ENCODE results near the gene PODNL1. TPM values are rescaled to one million over a fixed set of nuclear protein-coding genes. Genes with fewer than 3 reads are reported as not detected.

PODNL1 gene
- total RNA-seq, 1 experiment from 2014 or later: not detected

DNA sequence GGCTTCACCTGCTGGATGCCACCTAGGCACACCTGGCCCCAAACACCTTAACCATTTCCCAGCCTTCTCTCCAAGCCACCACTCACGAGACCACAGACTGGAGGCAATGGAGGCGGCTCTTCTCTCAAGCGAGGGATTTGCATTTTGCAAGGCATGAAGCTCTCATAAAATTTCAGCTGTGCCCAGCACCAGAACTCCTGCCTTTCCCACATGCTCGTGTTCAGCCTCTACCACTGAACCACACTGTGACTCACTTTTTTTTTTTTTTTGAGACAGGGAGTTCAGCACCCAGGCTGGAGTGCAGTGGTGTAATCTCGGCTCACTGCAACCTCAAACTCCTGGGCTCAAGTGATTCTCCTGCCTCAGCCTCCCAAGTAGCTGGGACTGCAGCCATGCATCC is 50.7 kb downstream of the PODNL1 start:
- no peaks in the 10 kb centered on the region for H3K36me3 ChIP-seq (ENCODE audit: control insufficient read depth, insufficient read depth, low read length)
- no peaks in the 10 kb centered on the region for H3K27me3 ChIP-seq (replicated peaks; ENCODE audit: control insufficient read depth, insufficient read depth, low read length)
- no peaks in the 10 kb centered on the region for H3K27me3 Mint-ChIP-seq (ENCODE audit: insufficient read depth, unreplicated experiment)
- peaks cover 6% of the 10 kb centered on the region for H3K36me3 Mint-ChIP-seq (ENCODE audit: insufficient read depth, unreplicated experiment)
- no TSS peak for BruUV-seq (replicated peaks)
- POLR2A ChIA-PET: no interaction called here
- peaks cover 7% of the 10 kb centered on the region for H3K4me1 ChIP-seq
- no peaks in the 10 kb centered on the region for H3K9me3 Mint-ChIP-seq (ENCODE audit: unreplicated experiment)
- no peaks in the 10 kb centered on the region for H3K9me3 ChIP-seq
- peaks cover 9% of the 10 kb centered on the region for H3K4me1 Mint-ChIP-seq (ENCODE audit: low read depth, unreplicated experiment)
- H3K4me3 Mint-ChIP-seq (ENCODE audit: unreplicated experiment): no peak overlapping the region
- no peak for DNase-seq
- TF ChIP-seq CTCF (IDR thresholded peaks at IDR 0.05; ENCODE audit: insufficient read depth in 1 of 2, low read depth in 1 of 2, low read length in 1 of 2, severe bottlenecking in 1 of 2, unreplicated experiment in 1 of 2): no peak
- CTCF ChIA-PET: no interaction called here
- no peak overlapping the region for H3K27ac Mint-ChIP-seq (ENCODE audit: unreplicated experiment)
- intact Hi-C loops (cut with micrococcal nuclease; ENCODE audit: unreplicated experiment): no loop called here
- H3K4me3 ChIP-seq (ENCODE audit: low read depth, low read length): no peak overlapping the region

DNA sequence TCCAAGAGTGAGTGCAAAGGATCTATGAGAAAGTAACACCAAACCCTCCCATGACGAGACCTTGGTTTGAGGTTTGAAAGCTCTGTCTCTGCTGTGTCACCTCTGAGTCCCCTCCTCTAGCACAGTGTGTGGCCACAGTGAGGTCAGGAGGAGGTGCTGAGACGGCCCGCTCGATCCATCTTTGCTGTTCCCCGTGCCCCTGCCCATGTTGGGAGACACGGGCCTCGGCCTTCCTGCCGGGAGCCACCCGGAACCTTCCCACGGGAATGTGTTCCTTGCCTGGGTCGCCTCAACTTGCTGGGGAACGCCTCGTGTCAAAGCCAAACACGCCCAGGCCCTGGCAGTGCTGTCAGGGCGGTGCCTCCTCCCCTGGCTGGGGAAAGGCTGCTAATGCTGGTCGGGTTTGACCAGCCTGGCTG is 51.2 kb downstream of the PODNL1 start:
- H3K36me3 ChIP-seq (ENCODE audit: control insufficient read depth, insufficient read depth, low read length): no peaks in the 10 kb centered on the region
- ChIA-PET POLR2A (interaction anchor here (0.6 kb wide), 1 partner anchor 103 kb away, joined by 4 read pairs; no protein-coding TSS in a partner anchor), CTCF (no interaction called here)
- no peaks in the 10 kb centered on the region for H3K27me3 Mint-ChIP-seq (ENCODE audit: insufficient read depth, unreplicated experiment)
- H3K27ac Mint-ChIP-seq (ENCODE audit: unreplicated experiment): no peak overlapping the region
- H3K4me1 Mint-ChIP-seq (ENCODE audit: low read depth, unreplicated experiment): peaks cover 7% of the 10 kb centered on the region
- no peak for DNase-seq
- H3K4me1 ChIP-seq: peaks cover 2% of the 10 kb centered on the region
- TF ChIP-seq CTCF (IDR thresholded peaks at IDR 0.05; ENCODE audit: insufficient read depth in 1 of 2, low read depth in 1 of 2, low read length in 1 of 2, severe bottlenecking in 1 of 2, unreplicated experiment in 1 of 2): no peak
- no TSS peak for BruUV-seq (replicated peaks)
- H3K27me3 ChIP-seq (replicated peaks; ENCODE audit: control insufficient read depth, insufficient read depth, low read length): no peaks in the 10 kb centered on the region
- H3K36me3 Mint-ChIP-seq (ENCODE audit: insufficient read depth, unreplicated experiment): peaks cover 6% of the 10 kb centered on the region
- no peaks in the 10 kb centered on the region for H3K9me3 ChIP-seq
- H3K4me3 Mint-ChIP-seq (ENCODE audit: unreplicated experiment): no peak overlapping the region
- H3K9me3 Mint-ChIP-seq (ENCODE audit: unreplicated experiment): no peaks in the 10 kb centered on the region
- intact Hi-C loops (cut with micrococcal nuclease; ENCODE audit: unreplicated experiment): no loop called here
- no peak overlapping the region for H3K4me3 ChIP-seq (ENCODE audit: low read depth, low read length)

GRCh38 chr19:13885826-13886365 is 52.3 kb downstream of the PODNL1 start:
- peaks cover 7% of the 10 kb centered on the region for H3K4me1 Mint-ChIP-seq (ENCODE audit: low read depth, unreplicated experiment)
- H3K9me3 Mint-ChIP-seq (ENCODE audit: unreplicated experiment): no peaks in the 10 kb centered on the region
- H3K4me3 ChIP-seq (ENCODE audit: low read depth, low read length): no peak overlapping the region
- no peaks in the 10 kb centered on the region for H3K27me3 ChIP-seq (replicated peaks; ENCODE audit: control insufficient read depth, insufficient read depth, low read length)
- no peak for TF ChIP-seq CTCF (IDR thresholded peaks at IDR 0.05; ENCODE audit: insufficient read depth in 1 of 2, low read depth in 1 of 2, low read length in 1 of 2, severe bottlenecking in 1 of 2, unreplicated experiment in 1 of 2)
- ChIA-PET CTCF (interaction anchor here (0.7 kb wide), 1 partner anchor 146 kb away, joined by 3 read pairs; the partner anchor contains the start of gene IL27RA), POLR2A (no interaction called here)
- H3K4me1 ChIP-seq: peaks cover 7% of the 10 kb centered on the region
- H3K27ac Mint-ChIP-seq (ENCODE audit: unreplicated experiment): no peak overlapping the region
- no TSS peak for BruUV-seq (replicated peaks)
- intact Hi-C loops (cut with micrococcal nuclease; ENCODE audit: unreplicated experiment): no loop called here
- H3K27me3 Mint-ChIP-seq (ENCODE audit: insufficient read depth, unreplicated experiment): no peaks in the 10 kb centered on the region
- DNase-seq: no peak
- peaks cover 6% of the 10 kb centered on the region for H3K36me3 Mint-ChIP-seq (ENCODE audit: insufficient read depth, unreplicated experiment)
- H3K9me3 ChIP-seq: no peaks in the 10 kb centered on the region
- no peak overlapping the region for H3K4me3 Mint-ChIP-seq (ENCODE audit: unreplicated experiment)
- H3K36me3 ChIP-seq (ENCODE audit: control insufficient read depth, insufficient read depth, low read length): no peaks in the 10 kb centered on the region

All from Caco-2 (cell line).